HG02970 (cell line): Measurements from ENCODE around the gene GPX3.

Experiments
- ATAC-seq: cut with Tn5 transposase; IDR thresholded peaks from one replicate; pipeline ENCODE4 v1.9.1; 2021; ENCODE audit warnings: mild to moderate bottlenecking, moderate library complexity, moderate number of reproducible peaks; ENCODE audit not compliant: unreplicated experiment, low FRiP score

GPX3 gene

GRCh38 chr5:151012862-151013261 is 7.5 kb upstream of the GPX3 start:
- ATAC-seq, result no peak

GRCh38 chr5:151014680-151015343 is 5.6 kb upstream of the GPX3 start:
- ATAC-seq, result no peak

GRCh38 chr5:151015974-151016587 is 4.3 kb upstream of the GPX3 start:
- no peak for ATAC-seq

- no peak for ATAC-seq
Measured at GRCh38 chr5:151016700-151017099, 3.7 kb upstream of the GPX3 start.

GRCh38 chr5:151017897-151018296 is 2.5 kb upstream of the GPX3 start:
- ATAC-seq, result no peak

GRCh38 chr5:151018846-151019245 is 1.5 kb upstream of the GPX3 start:
- ATAC-seq, result no peak

- no peak for ATAC-seq
Measured at GRCh38 chr5:151019331-151019730, 1.1 kb upstream of the GPX3 start.

GRCh38 chr5:151021746-151022145 is 1.4 kb downstream of the GPX3 start:
- no peak for ATAC-seq

- no peak for ATAC-seq
Measured at GRCh38 chr5:151022511-151023018, 2.2 kb downstream of the GPX3 start.

- ATAC-seq, result no peak
Measured at GRCh38 chr5:151023047-151023615, 2.7 kb downstream of the GPX3 start.

- no peak for ATAC-seq
Measured at GRCh38 chr5:151023651-151024050, 3.3 kb downstream of the GPX3 start.

- ATAC-seq, result no peak
Measured at GRCh38 chr5:151024440-151025249, 4.3 kb downstream of the GPX3 start.

GRCh38 chr5:151025250-151025606 is 4.8 kb downstream of the GPX3 start:
- no peak for ATAC-seq

GRCh38 chr5:151026088-151026487 is 5.7 kb downstream of the GPX3 start:
- no peak for ATAC-seq

GRCh38 chr5:151026679-151027078 is 6.3 kb downstream of the GPX3 start:
- ATAC-seq, result no peak

- no peak for ATAC-seq
Measured at GRCh38 chr5:151027961-151028479, 7.6 kb downstream of the GPX3 start.

- no peak for ATAC-seq
Measured at GRCh38 chr5:151028717-151029116, 8.3 kb downstream of the GPX3 start.

- no peak for ATAC-seq
Measured at GRCh38 chr5:151029179-151030055, 9.0 kb downstream of the GPX3 start.

- no peak for ATAC-seq
Measured at GRCh38 chr5:151030056-151030336, 9.6 kb downstream of the GPX3 start.

GRCh38 chr5:151030379-151030778 is 10.0 kb downstream of the GPX3 start:
- no peak for ATAC-seq
